K562 (cell line): Measurements from ENCODE around the gene OR8G5. TPM values are rescaled to one million over a fixed set of nuclear protein-coding genes. Genes with fewer than 3 reads are reported as not detected.
"Not testable (repeated sequence)": the region's sequence is repeated elsewhere in the genome, so short reads cannot be mapped to it uniquely, and the experiment has no call there.

Source experiments
- CBFA2T3 ChIP-seq: fragments of 450-650 bp; IDR thresholded peaks from 2 replicates; pipeline ENCODE4 v1.6.1; 2017
- CEBPB ChIP-seq: fragments of 450-650 bp; IDR thresholded peaks from 2 replicates; pipeline ENCODE4 v1.6.1; 2016; ENCODE audit warnings: missing genetic modification characterization, missing compliant biosample characterization
- CEBPG ChIP-seq, 3 experiments: fragments of 200-800 bp in 1 of 3; sonication (Bioruptor generic) in 1 of 3; sonication (generic) in 1 of 3; formaldehyde crosslinking in 1 of 3; IDR thresholded peaks in 2 of 3; conservative IDR thresholded peaks in 1 of 3; 2 replicates each; pipeline versions ENCODE4 v1.6.1 to v1.8.0; 2016 to 2022; ENCODE audit warnings: missing compliant biosample characterization in 2 of 3, missing genetic modification characterization in 2 of 3, mild to moderate bottlenecking in 1 of 3, missing genetic modification reagents in 1 of 3
- CTBP1 ChIP-seq: fragments of 450-650 bp; IDR thresholded peaks from 2 replicates; pipeline ENCODE4 v1.6.1; 2016; ENCODE audit warnings: borderline replicate concordance
- DDX20 ChIP-seq: fragments of 450-650 bp; IDR thresholded peaks from 2 replicates; pipeline ENCODE4 v1.6.1; 2016; ENCODE audit warnings: missing genetic modification characterization, low read depth, mild to moderate bottlenecking, missing compliant biosample characterization, moderate library complexity
- GTF2E2 ChIP-seq: fragments of 200-800 bp; sonication (Bioruptor generic); IDR thresholded peaks from 2 replicates; pipeline ENCODE4 v1.6.1; 2016; ENCODE audit warnings: missing genetic modification characterization, missing compliant biosample characterization
- JUND ChIP-seq, 2 experiments: IDR thresholded peaks; 2 replicates in 1 of 2; 3 replicates in 1 of 2; pipeline ENCODE4 v1.6.1; 2011; ENCODE audit warnings: borderline replicate concordance in 2 of 2, low read depth in 2 of 2, low read length in 2 of 2, improper control_type of control experiment in 1 of 2, missing biosample characterization in 1 of 2, missing genetic modification characterization in 1 of 2, missing genetic modification reagents in 1 of 2
- SOX6 ChIP-seq: fragments of 450-650 bp; IDR thresholded peaks from 2 replicates; pipeline ENCODE4 v1.6.1; 2014; ENCODE audit warnings: mild to moderate bottlenecking
- TBL1XR1 ChIP-seq, 2 experiments: IDR thresholded peaks; 2 replicates each; pipeline ENCODE4 v1.6.1; 2012; ENCODE audit warnings: improper control_type of control experiment in 2 of 2, low read length in 2 of 2, mild to moderate bottlenecking in 1 of 2
- TEAD1 ChIP-seq, 2 experiments: fragments of 450-650 bp in 1 of 2; sonication (generic) in 1 of 2; formaldehyde crosslinking; IDR thresholded peaks; 2 replicates each; pipeline versions ENCODE4 v1.4.0 to v1.8.0; 2020 to 2022; ENCODE audit warnings: mild to moderate bottlenecking in 2 of 2, missing genetic modification reagents in 1 of 2
- ZBTB17 ChIP-seq: fragments of 450-650 bp; formaldehyde crosslinking; IDR thresholded peaks from 2 replicates; pipeline ENCODE4 v1.4.0; 2020; ENCODE audit warnings: mild to moderate bottlenecking
- ZNF24 ChIP-seq: fragments of 450-650 bp; IDR thresholded peaks from 2 replicates; pipeline ENCODE4 v1.6.1; 2016
- ZNF41 ChIP-seq: fragments of 250-450 bp; sonication (Bioruptor Pico); conservative IDR thresholded peaks from 2 replicates; pipeline ENCODE4 v1.4.0; 2020; ENCODE audit warnings: mild to moderate bottlenecking
- ZNF584 ChIP-seq: fragments of 200-800 bp; sonication (Bioruptor generic); IDR thresholded peaks from 2 replicates; pipeline ENCODE4 v1.6.1; 2016; ENCODE audit warnings: low read depth, mild to moderate bottlenecking, missing genetic modification characterization, missing compliant biosample characterization
- polyA plus RNA-seq, 8 experiments: library from polyadenylated mRNA; depleted of rRNA in 4 of 8; stranded (reverse) in 5 of 8; unstranded in 3 of 8; fragments of >200 nt; fragmentation: Nextera tagmentation in 2 of 8; fragmentation: Illumina TruSeq in 1 of 8; extraction: Ambion mirVana in 2 of 8; extraction: Trizol in 1 of 8; gene quantifications; 2 replicates each; pipeline versions ENCODE4 v1.2.1 to v1.2.3, GENCODE V29; 2011 to 2014; ENCODE audit warnings: inconsistent platforms in 1 of 8, missing spikeins in 1 of 8
- total RNA-seq, 7 experiments: library from RNA; depleted of rRNA in 6 of 7; stranded (reverse); fragments of >200 nt in 6 of 7; fragmentation: Illumina TruSeq in 2 of 7; extraction: Trizol in 2 of 7; gene quantifications; 2 replicates each; pipeline versions ENCODE4 v1.2.1 to v1.2.3, GENCODE V29; 2011 to 2021; ENCODE audit warnings: low replicate concordance in 1 of 7
- TF ChIP-seq, protein P1 (sequence below), 2 experiments: fragments of 450-650 bp; IDR thresholded peaks; 2 replicates each; pipeline ENCODE4 v1.6.1; 2018; ENCODE audit warnings: mild to moderate bottlenecking in 2 of 2, low read depth in 1 of 2; ENCODE audit not compliant: partially characterized antibody in 2 of 2
- TF ChIP-seq, protein P2 (sequence below): sonication (generic); formaldehyde crosslinking; IDR thresholded peaks from 2 replicates; pipeline ENCODE4 v1.5.0; 2020; ENCODE audit warnings: missing genetic modification reagents
- TF ChIP-seq, protein P3 (sequence below), 2 experiments: fragments of 450-650 bp in 1 of 2; sonication (generic) in 1 of 2; formaldehyde crosslinking in 1 of 2; IDR thresholded peaks in 1 of 2; conservative IDR thresholded peaks in 1 of 2; 2 replicates each; pipeline versions ENCODE4 v1.6.1 to v1.8.1; 2016 to 2023; ENCODE audit warnings: mild to moderate bottlenecking in 2 of 2, moderate library complexity in 2 of 2, inconsistent platforms in 1 of 2, missing genetic modification reagents in 1 of 2
- TF ChIP-seq, protein P4 (sequence below): sonication (generic); formaldehyde crosslinking; IDR thresholded peaks from 2 replicates; pipeline ENCODE4 v1.8.0; 2022; ENCODE audit warnings: missing genetic modification reagents, mild to moderate bottlenecking, moderate library complexity, borderline replicate concordance

The OR8G5 gene
- total and polyA plus RNA-seq, 9 of the 15 experiments (the other 6 are each of a cell fraction or from before 2014, with no cell fraction given) = 0.18 to 3.8 (median 1.7) TPM

DNA sequence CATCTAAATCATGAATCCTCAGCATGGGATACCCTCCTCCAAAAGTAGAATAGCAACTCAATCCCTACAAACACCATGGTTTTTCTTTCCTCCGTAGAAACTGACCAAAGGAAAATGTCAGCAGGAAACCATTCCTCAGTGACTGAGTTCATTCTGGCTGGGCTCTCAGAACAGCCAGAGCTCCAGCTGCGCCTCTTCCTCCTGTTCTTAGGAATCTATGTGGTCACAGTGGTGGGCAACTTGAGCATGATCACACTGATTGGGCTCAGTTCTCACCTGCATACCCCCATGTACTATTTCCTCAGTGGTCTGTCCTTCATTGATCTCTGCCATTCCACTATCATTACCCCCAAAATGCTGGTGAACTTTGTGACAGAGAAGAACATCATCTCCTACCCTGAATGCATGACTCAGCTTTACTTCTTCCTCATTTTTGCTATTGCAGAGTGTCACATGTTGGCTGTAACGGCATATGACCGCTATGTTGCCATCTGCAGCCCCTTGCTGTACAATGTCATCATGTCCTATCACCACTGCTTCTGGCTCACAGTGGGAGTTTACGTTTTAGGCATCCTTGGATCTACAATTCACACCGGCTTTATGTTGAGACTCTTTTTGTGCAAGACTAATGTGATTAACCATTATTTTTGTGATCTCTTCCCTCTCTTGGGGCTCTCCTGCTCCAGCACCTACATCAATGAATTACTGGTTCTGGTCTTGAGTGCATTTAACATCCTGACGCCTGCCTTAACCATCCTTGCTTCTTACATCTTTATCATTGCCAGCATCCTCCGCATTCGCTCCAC is 31.4 kb upstream of the OR8G5 start (continued):
- TF ChIP-seq SOX6 (0 out of 2 replicates have a peak, but pooled peaks have one; percentile 53), ZNF41 (CRISPR knock-in tag) (0 out of 2 replicates have a peak, but pooled peaks have one; percentile 18), ZNF584 (CRISPR knock-in tag) (peak; percentile 83; the same call in 1 of the 2 replicates), CEBPB (peak; percentile 73), CBFA2T3 (peak; percentile 8; the same call in 1 of the 2 replicates), DDX20 (0 out of 2 replicates have a peak, but pooled peaks have one; percentile 54), CEBPG (CRISPR knock-in tag; IDR thresholded peaks at IDR 0.05) (peak; percentile 93), CEBPG (tag; conservative IDR thresholded peaks at IDR 0.05 in 1 of 2, IDR thresholded peaks at IDR 0.05 in 1 of 2) (peak; percentile 47 to 94), GTF2E2 (tag) (peak; percentile 87; the same call in 1 of the 2 replicates), ZNF24 (peak; percentile 79), JUND (IDR thresholded peaks at IDR 0.05; ENCODE audit: borderline replicate concordance, low read depth, low read length) (peak; percentile 80), JUND (tag; IDR thresholded peaks at IDR 0.05; ENCODE audit: borderline replicate concordance, low read depth, low read length) (peak; percentile 86; the same call in 2 of the 3 replicates), TEAD1 (CRISPR knock-in tag; IDR thresholded peaks at IDR 0.05) (peak; percentile 79 to 82; a peak in 2 of 4 replicates), CTBP1 (peak; percentile 63; the same call in 1 of the 2 replicates), ZBTB17 (0 out of 2 replicates have a peak, but pooled peaks have one; percentile 39), TBL1XR1 (IDR thresholded peaks at IDR 0.05; ENCODE audit: low read length in 2 of 2) (0 out of 4 replicates have a peak, but pooled peaks of 1 of the 2 experiments have one; percentile 23)
- TF ChIP-seq, protein P1, sequence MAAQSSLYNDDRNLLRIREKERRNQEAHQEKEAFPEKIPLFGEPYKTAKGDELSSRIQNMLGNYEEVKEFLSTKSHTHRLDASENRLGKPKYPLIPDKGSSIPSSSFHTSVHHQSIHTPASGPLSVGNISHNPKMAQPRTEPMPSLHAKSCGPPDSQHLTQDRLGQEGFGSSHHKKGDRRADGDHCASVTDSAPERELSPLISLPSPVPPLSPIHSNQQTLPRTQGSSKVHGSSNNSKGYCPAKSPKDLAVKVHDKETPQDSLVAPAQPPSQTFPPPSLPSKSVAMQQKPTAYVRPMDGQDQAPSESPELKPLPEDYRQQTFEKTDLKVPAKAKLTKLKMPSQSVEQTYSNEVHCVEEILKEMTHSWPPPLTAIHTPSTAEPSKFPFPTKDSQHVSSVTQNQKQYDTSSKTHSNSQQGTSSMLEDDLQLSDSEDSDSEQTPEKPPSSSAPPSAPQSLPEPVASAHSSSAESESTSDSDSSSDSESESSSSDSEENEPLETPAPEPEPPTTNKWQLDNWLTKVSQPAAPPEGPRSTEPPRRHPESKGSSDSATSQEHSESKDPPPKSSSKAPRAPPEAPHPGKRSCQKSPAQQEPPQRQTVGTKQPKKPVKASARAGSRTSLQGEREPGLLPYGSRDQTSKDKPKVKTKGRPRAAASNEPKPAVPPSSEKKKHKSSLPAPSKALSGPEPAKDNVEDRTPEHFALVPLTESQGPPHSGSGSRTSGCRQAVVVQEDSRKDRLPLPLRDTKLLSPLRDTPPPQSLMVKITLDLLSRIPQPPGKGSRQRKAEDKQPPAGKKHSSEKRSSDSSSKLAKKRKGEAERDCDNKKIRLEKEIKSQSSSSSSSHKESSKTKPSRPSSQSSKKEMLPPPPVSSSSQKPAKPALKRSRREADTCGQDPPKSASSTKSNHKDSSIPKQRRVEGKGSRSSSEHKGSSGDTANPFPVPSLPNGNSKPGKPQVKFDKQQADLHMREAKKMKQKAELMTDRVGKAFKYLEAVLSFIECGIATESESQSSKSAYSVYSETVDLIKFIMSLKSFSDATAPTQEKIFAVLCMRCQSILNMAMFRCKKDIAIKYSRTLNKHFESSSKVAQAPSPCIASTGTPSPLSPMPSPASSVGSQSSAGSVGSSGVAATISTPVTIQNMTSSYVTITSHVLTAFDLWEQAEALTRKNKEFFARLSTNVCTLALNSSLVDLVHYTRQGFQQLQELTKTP (IDR thresholded peaks at IDR 0.05; ENCODE audit: low read depth in 1 of 2, partially characterized antibody in 2 of 2) = peak in 1 of 2 experiments; percentile 93
- TF ChIP-seq, protein P2, sequence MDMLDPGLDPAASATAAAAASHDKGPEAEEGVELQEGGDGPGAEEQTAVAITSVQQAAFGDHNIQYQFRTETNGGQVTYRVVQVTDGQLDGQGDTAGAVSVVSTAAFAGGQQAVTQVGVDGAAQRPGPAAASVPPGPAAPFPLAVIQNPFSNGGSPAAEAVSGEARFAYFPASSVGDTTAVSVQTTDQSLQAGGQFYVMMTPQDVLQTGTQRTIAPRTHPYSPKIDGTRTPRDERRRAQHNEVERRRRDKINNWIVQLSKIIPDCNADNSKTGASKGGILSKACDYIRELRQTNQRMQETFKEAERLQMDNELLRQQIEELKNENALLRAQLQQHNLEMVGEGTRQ (CRISPR knock-in tag) = peak; percentile 85
- TF ChIP-seq, protein P3, sequence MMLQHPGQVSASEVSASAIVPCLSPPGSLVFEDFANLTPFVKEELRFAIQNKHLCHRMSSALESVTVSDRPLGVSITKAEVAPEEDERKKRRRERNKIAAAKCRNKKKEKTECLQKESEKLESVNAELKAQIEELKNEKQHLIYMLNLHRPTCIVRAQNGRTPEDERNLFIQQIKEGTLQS (IDR thresholded peaks at IDR 0.05) = peak; percentile 93
- TF ChIP-seq, protein P3 (CRISPR knock-in tag; conservative IDR thresholded peaks at IDR 0.05) = not testable (repeated sequence)
- TF ChIP-seq, protein P4, sequence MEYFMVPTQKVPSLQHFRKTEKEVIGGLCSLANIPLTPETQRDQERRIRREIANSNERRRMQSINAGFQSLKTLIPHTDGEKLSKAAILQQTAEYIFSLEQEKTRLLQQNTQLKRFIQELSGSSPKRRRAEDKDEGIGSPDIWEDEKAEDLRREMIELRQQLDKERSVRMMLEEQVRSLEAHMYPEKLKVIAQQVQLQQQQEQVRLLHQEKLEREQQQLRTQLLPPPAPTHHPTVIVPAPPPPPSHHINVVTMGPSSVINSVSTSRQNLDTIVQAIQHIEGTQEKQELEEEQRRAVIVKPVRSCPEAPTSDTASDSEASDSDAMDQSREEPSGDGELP = 0 out of 2 replicates have a peak, but pooled peaks have one; percentile 33
